AG09319 (cell line): ENCODE data around the gene BLOC1S6.

Experiments used
- DNase-seq: peaks from one replicate; pipeline ENCODE4 v3.0.0-alpha.2; 2010; ENCODE audit warnings: low read depth; ENCODE audit errors: extremely low read depth
- CTCF ChIP-seq: IDR thresholded peaks from 2 replicates; pipeline ENCODE4 v1.5.1; 2011; ENCODE audit warnings: low read depth, mild to moderate bottlenecking, inconsistent platforms, low read length, moderate library complexity

BLOC1S6 gene

GRCh38 chr15:45657254-45657653 lies 70.1 kb downstream of the BLOC1S6 start:
- TF ChIP-seq CTCF: no peak
- no peak for DNase-seq

GRCh38 chr15:45657764-45658545 lies 70.8 kb downstream of the BLOC1S6 start:
- DNase-seq: no peak
- TF ChIP-seq CTCF: no peak
